HCT116 (cell line): ENCODE measurements around the gene MN1. TPM values are rescaled to one million over a fixed set of nuclear protein-coding genes. Genes with fewer than 3 reads are reported as not detected.

ENCODE experiments used
- ATAC-seq: fragments of 200-7000 bp; cut with Tn5 transposase; 2 replicates; pipeline ENCODE4 v1.9.1; 2020; ENCODE audit warnings: mild to moderate bottlenecking, moderate library complexity
- BruUV-seq: library from RNA; stranded (reverse); fragments of 400-500 nt; replicated peaks from 2 replicates; lab custom pipeline; 2021; lab: Mats Ljungman, UMichigan
- CTCF ChIA-PET: fragments of 300-600 bp; sonication (Branson Sonifier 250); formaldehyde crosslinking; loops from one replicate; lab custom pipeline; 2021; ENCODE audit warnings: antibody characterized with exemption; lab: Charles Lee
- POLR2A ChIA-PET: fragments of 300-600, 350-600 bp; sonication (Branson Sonifier 250); formaldehyde crosslinking; loops from one replicate; lab custom pipeline; 2021; ENCODE audit warnings: antibody characterized with exemption; lab: Charles Lee
- RAD21 ChIA-PET, 2 experiments: fragments of 300-600 bp; sonication (Branson Sonifier 250); formaldehyde crosslinking; loops; one replicate each; lab custom pipeline; 2023; ENCODE audit warnings: low total read pairs in 2 of 2; ENCODE audit not compliant: uncharacterized antibody in 2 of 2, unreplicated experiment in 2 of 2, low non-redundant PET in 1 of 2; lab: Charles Lee
- DNase-seq: peaks from one replicate; pipeline ENCODE4 v3.0.0-alpha.2; 2010; ENCODE audit warnings: low read depth, low spot score
- H2AFZ ChIP-seq: fragments of 200-600 bp; shearing (Covaris generic), sonication (generic); 2 replicates; pipeline ENCODE4 v1.6.1; 2017; ENCODE audit warnings: low read depth, mixed run types, mixed read lengths, antibody characterized with exemption, low read length; ENCODE audit not compliant: poor library complexity, severe bottlenecking
- H3K27ac ChIP-seq: 2 replicates; pipeline ENCODE4 v1.5.1; 2012; ENCODE audit warnings: low read depth, low read length
- H3K27me3 ChIP-seq: fragments of 200-600 bp; sonication (generic); 2 replicates; pipeline ENCODE4 v1.6.1; 2016; ENCODE audit warnings: mixed run types, low read length, mixed read lengths; ENCODE audit not compliant: insufficient read depth
- H3K36me3 ChIP-seq, 2 experiments: fragments of 200-500 bp in 1 of 2; fragments of 200-600 bp in 1 of 2; sonication (Bioruptor generic) in 1 of 2; sonication (generic) in 1 of 2; 2 replicates each; pipeline versions ENCODE4 v1.5.1 to v1.6.1; 2014 to 2016; ENCODE audit warnings: low read length in 2 of 2, inconsistent platforms in 1 of 2, mixed read lengths in 1 of 2, mixed run types in 1 of 2; ENCODE audit not compliant: insufficient read depth in 2 of 2, control insufficient read depth in 1 of 2
- H3K4me1 ChIP-seq, 2 experiments: fragments of 200-600 bp in 1 of 2; sonication (generic) in 1 of 2; 2 replicates each; pipeline versions ENCODE4 v1.5.1 to v1.6.1; 2012 to 2017; ENCODE audit warnings: low read length in 2 of 2, inconsistent platforms in 1 of 2, mild to moderate bottlenecking in 1 of 2, mixed read lengths in 1 of 2, mixed run types in 1 of 2, moderate library complexity in 1 of 2; ENCODE audit not compliant: insufficient read depth in 2 of 2, control insufficient read depth in 1 of 2
- H3K4me2 ChIP-seq: fragments of 200-600 bp; sonication (generic); 2 replicates; pipeline ENCODE4 v1.6.1; 2017; ENCODE audit warnings: mixed run types, low read length, mixed read lengths
- H3K4me3 ChIP-seq, 2 experiments: fragments of 200-600 bp in 1 of 2; sonication (generic) in 1 of 2; replicated peaks in 1 of 2; 2 replicates each; pipeline ENCODE4 v1.5.1; 2011 to 2016; ENCODE audit warnings: low read length in 2 of 2, control low read depth in 1 of 2, low read depth in 1 of 2, mild to moderate bottlenecking in 1 of 2, mixed read lengths in 1 of 2, mixed run types in 1 of 2
- H3K79me2 ChIP-seq: fragments of 200-600 bp; sonication (generic); 2 replicates; pipeline ENCODE4 v1.6.1; 2017; ENCODE audit warnings: mild to moderate bottlenecking, mixed run types, low read length, moderate library complexity, mixed read lengths; ENCODE audit not compliant: insufficient read depth
- H3K9ac ChIP-seq: fragments of 200-600 bp; sonication (generic); 2 replicates; pipeline ENCODE4 v1.6.1; 2016; ENCODE audit warnings: low read length, mixed read lengths
- H3K9me2 ChIP-seq: fragments of 200-600 bp; sonication (generic), shearing (Covaris generic); 2 replicates; pipeline ENCODE4 v1.6.1; 2017; ENCODE audit warnings: mixed run types, mild to moderate bottlenecking, moderate library complexity; ENCODE audit not compliant: insufficient read depth
- H3K9me3 ChIP-seq, 2 experiments: fragments of 200-500 bp in 1 of 2; fragments of 200-600 bp in 1 of 2; sonication (Bioruptor generic) in 1 of 2; sonication (generic) in 1 of 2; 2 replicates each; pipeline ENCODE4 v1.6.1; 2014 to 2017; ENCODE audit warnings: low read length in 2 of 2, mixed read lengths in 2 of 2, inconsistent platforms in 1 of 2, low read depth in 1 of 2, mild to moderate bottlenecking in 1 of 2, mixed run types in 1 of 2, moderate library complexity in 1 of 2; ENCODE audit not compliant: control insufficient read depth in 1 of 2, insufficient read depth in 1 of 2
- H4K20me1 ChIP-seq: fragments of 200-600 bp; sonication (generic), shearing (Covaris generic); 2 replicates; pipeline ENCODE4 v1.6.1; 2017; ENCODE audit warnings: mixed run types, mild to moderate bottlenecking, moderate library complexity; ENCODE audit not compliant: insufficient read depth
- CBX3 ChIP-seq: IDR thresholded peaks from 2 replicates; pipeline ENCODE4 v1.6.1; 2012; ENCODE audit warnings: low read depth
- CEBPB ChIP-seq: IDR thresholded peaks from 2 replicates; pipeline ENCODE4 v1.6.1; 2012; ENCODE audit warnings: low read depth
- ELF1 ChIP-seq: IDR thresholded peaks from 2 replicates; pipeline ENCODE4 v1.6.1; 2012; ENCODE audit warnings: low read depth, borderline replicate concordance
- EZH2 ChIP-seq: fragments of 200-600 bp; sonication (generic); IDR thresholded peaks from 2 replicates; pipeline ENCODE4 v1.6.1; 2017; ENCODE audit warnings: antibody characterized with exemption, mixed run types
- EZH2phosphoT487 ChIP-seq: fragments of 200-600 bp; IDR thresholded peaks from 2 replicates; pipeline ENCODE4 v1.6.1; 2018; ENCODE audit warnings: antibody characterized with exemption, borderline replicate concordance
- FOSL1 ChIP-seq: IDR thresholded peaks from 2 replicates; pipeline ENCODE4 v1.6.1; 2012; ENCODE audit warnings: low read depth
- POLR2AphosphoS5 ChIP-seq: IDR thresholded peaks from 2 replicates; pipeline ENCODE4 v1.6.1; 2011; ENCODE audit warnings: mild to moderate bottlenecking, low read depth, low read length, moderate library complexity
- SIN3A ChIP-seq: IDR thresholded peaks from 2 replicates; pipeline ENCODE4 v1.6.1; 2012; ENCODE audit warnings: low read depth
- SRF ChIP-seq: IDR thresholded peaks from 2 replicates; pipeline ENCODE4 v1.6.1; 2012; ENCODE audit warnings: low read depth
- TCF7L2 ChIP-seq: IDR thresholded peaks from 2 replicates; pipeline ENCODE4 v1.7.0; 2011; ENCODE audit warnings: borderline replicate concordance, inconsistent platforms; ENCODE audit not compliant: insufficient read depth, insufficient read length; ENCODE audit errors: extremely low read depth
- YY1 ChIP-seq: IDR thresholded peaks from 2 replicates; pipeline ENCODE4 v1.6.1; 2011; ENCODE audit warnings: low read length, low read depth, moderate library complexity, mild to moderate bottlenecking; ENCODE audit not compliant: insufficient replicate concordance; ENCODE audit errors: extremely low read depth
- ZFX ChIP-seq: fragments of 450-650 bp; IDR thresholded peaks from 2 replicates; pipeline ENCODE4 v1.6.1; 2017
- intact Hi-C: fragments of 100-400 bp; cut with micrococcal nuclease; formaldehyde crosslinking; loops from 2 replicates; pipeline ENCODE4 v1.10.0; 2022
- total RNA-seq: library from RNA; stranded (reverse); gene quantifications from one replicate; pipeline ENCODE4 v1.2.1, GENCODE V29; 2021; ENCODE audit not compliant: unreplicated experiment
- TF ChIP-seq, protein P1 (sequence below): IDR thresholded peaks from 2 replicates; pipeline ENCODE4 v1.6.1; 2011; ENCODE audit warnings: mild to moderate bottlenecking, low read length, moderate library complexity; ENCODE audit not compliant: insufficient replicate concordance; ENCODE audit errors: extremely low read depth

MN1 gene
- total RNA-seq, 1 experiment from 2014 or later, result 2.9 TPM

- H3K4me1 ChIP-seq, result peaks cover 6 to 19% of the 10 kb centered on the region in 2 experiments; a peak in 2 of 4 replicates
- POLR2A ChIA-PET, result no interaction called here
- no peaks in the 10 kb centered on the region for H3K79me2 ChIP-seq
- no peak for DNase-seq
- peak overlapping the region; percentile 91 for H3K4me2 ChIP-seq
- 0 out of 2 replicates have a peak overlapping the region, but pooled peaks have one; percentile 35 for H3K27ac ChIP-seq
- H3K27me3 ChIP-seq, result no peaks in the 10 kb centered on the region
- no peaks in the 10 kb centered on the region for H3K9me2 ChIP-seq
- CTCF ChIA-PET, result interaction anchor here (1.1 kb wide), 1 partner anchor 79 kb away, joined by 5 read pairs; no protein-coding TSS in a partner anchor
- intact Hi-C loops, result loop anchor here (5.0 kb wide), 1 partner anchor 1045 kb away; no protein-coding TSS in a partner anchor
- H2AFZ ChIP-seq, result peak overlapping the region; percentile 76
- TF ChIP-seq ELF1 (no peak), CBX3 (no peak), SRF (no peak), EZH2 (no peak), FOSL1 (no peak), SIN3A (no peak)
- H3K4me3 ChIP-seq, result peak overlapping the region; percentile 60 to 66
- peak overlapping the region; percentile 54 for H3K9ac ChIP-seq
- H3K9me3 ChIP-seq, result no peaks in the 10 kb centered on the region
- H4K20me1 ChIP-seq, result no peaks in the 10 kb centered on the region
- ATAC-seq, result peak; percentile 1; the same call in 1 of the 2 replicates
- RAD21 ChIA-PET, result no interaction called here
- no TSS peak for BruUV-seq
- no peaks in the 10 kb centered on the region for H3K36me3 ChIP-seq
Observed at GRCh38 chr22:27802346-27803073, 954 bp upstream of the MN1 start.

GRCh38 chr22:27801202-27801615, 347 bp downstream of the MN1 start:
- no peaks in the 10 kb centered on the region for H3K27me3 ChIP-seq
- peak overlapping the region; percentile 60 to 66 for H3K4me3 ChIP-seq
- H3K9me3 ChIP-seq, result no peaks in the 10 kb centered on the region
- RAD21 ChIA-PET, result no interaction called here
- intact Hi-C loops, result loop anchor here (5.0 kb wide), 1 partner anchor 1044 kb away; no protein-coding TSS in a partner anchor
- no peaks in the 10 kb centered on the region for H3K9me2 ChIP-seq
- POLR2A ChIA-PET, result no interaction called here
- BruUV-seq, result no TSS peak
- H3K4me2 ChIP-seq, result peak overlapping the region; percentile 91
- H3K4me1 ChIP-seq, result peaks cover 6 to 19% of the 10 kb centered on the region in 2 experiments; a peak in 2 of 4 replicates
- CTCF ChIA-PET, result no interaction called here
- H3K27ac ChIP-seq, result no peak overlapping the region; the same call in 1 of the 2 replicates
- peak overlapping the region; percentile 76 for H2AFZ ChIP-seq
- DNase-seq, result no peak
- H4K20me1 ChIP-seq, result no peaks in the 10 kb centered on the region
- no peaks in the 10 kb centered on the region for H3K79me2 ChIP-seq
- H3K36me3 ChIP-seq, result no peaks in the 10 kb centered on the region
- TF ChIP-seq ELF1 (no peak), TCF7L2 (no peak), ZFX (no peak), EZH2phosphoT487 (no peak), CEBPB (no peak), YY1 (no peak), POLR2AphosphoS5 (no peak)
- TF ChIP-seq, protein P1, sequence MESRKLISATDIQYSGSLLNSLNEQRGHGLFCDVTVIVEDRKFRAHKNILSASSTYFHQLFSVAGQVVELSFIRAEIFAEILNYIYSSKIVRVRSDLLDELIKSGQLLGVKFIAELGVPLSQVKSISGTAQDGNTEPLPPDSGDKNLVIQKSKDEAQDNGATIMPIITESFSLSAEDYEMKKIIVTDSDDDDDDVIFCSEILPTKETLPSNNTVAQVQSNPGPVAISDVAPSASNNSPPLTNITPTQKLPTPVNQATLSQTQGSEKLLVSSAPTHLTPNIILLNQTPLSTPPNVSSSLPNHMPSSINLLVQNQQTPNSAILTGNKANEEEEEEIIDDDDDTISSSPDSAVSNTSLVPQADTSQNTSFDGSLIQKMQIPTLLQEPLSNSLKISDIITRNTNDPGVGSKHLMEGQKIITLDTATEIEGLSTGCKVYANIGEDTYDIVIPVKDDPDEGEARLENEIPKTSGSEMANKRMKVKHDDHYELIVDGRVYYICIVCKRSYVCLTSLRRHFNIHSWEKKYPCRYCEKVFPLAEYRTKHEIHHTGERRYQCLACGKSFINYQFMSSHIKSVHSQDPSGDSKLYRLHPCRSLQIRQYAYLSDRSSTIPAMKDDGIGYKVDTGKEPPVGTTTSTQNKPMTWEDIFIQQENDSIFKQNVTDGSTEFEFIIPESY, result no peak
- peak overlapping the region; percentile 54 for H3K9ac ChIP-seq
- peak; percentile 50 for ATAC-seq
